Daoy (cell line): ENCODE measurements around the gene NOC4L. TPM values are rescaled to one million over a fixed set of nuclear protein-coding genes. Genes with fewer than 3 reads are reported as not detected.
"Not testable (repeated sequence)": the region's sequence is repeated elsewhere in the genome, so short reads cannot be mapped to it uniquely, and the experiment has no call there.

ENCODE experiments used
- DNase-seq: peaks from one replicate; pipeline ENCODE4 v3.0.0-alpha.2; 2015; ENCODE audit warnings: low read depth
- total RNA-seq: library from RNA; depleted of rRNA; stranded (reverse); fragments of >200 nt; shearing (Covaris generic); gene quantifications from 2 replicates; pipeline ENCODE4 v1.2.3, GENCODE V29; 2014

Gene NOC4L
- total RNA-seq, 1 experiment from 2014 or later: 14.2 TPM

- DNase-seq: no peak
Measured at GRCh38 chr12:132123970-132124765, 20.1 kb upstream of the NOC4L start.

DNA sequence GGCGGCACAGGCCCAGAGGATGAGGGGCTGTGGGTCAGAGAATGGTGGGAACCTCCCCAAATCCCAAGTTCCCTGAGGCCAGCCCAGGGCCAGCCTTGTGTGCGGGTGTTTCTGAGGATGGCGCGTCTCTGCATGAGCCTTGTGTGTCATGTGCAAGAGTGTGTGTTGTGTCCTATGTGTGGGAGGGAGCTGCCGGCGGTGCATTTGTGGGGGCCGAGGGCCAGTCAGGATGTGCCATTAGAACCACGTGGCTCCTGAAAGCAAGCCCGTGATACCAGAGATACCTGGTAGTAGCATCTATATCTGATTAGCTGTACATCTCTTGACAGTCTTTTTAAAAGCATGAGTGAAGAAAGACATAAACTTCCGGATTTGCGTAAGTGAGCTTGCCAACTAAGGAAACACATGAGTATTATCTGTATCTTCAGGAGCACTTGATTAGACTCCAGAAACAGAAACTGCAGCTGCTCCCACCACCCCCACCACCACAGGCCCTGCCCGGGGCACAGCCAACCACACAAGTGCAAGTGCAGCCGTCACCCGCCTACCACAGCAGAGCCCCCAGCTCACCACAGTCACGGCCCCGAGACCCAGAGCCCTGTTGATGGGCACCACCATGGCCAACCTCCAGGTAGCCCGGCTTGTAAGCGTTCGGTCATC lies 19.4 kb upstream of the NOC4L start:
- no peak for DNase-seq

GRCh38 chr12:132125736-132126135 lies 18.5 kb upstream of the NOC4L start:
- DNase-seq: no peak

GRCh38 chr12:132127041-132127440 lies 17.2 kb upstream of the NOC4L start:
- no peak for DNase-seq

GRCh38 chr12:132129007-132129406 lies 15.2 kb upstream of the NOC4L start:
- DNase-seq: no peak

DNA sequence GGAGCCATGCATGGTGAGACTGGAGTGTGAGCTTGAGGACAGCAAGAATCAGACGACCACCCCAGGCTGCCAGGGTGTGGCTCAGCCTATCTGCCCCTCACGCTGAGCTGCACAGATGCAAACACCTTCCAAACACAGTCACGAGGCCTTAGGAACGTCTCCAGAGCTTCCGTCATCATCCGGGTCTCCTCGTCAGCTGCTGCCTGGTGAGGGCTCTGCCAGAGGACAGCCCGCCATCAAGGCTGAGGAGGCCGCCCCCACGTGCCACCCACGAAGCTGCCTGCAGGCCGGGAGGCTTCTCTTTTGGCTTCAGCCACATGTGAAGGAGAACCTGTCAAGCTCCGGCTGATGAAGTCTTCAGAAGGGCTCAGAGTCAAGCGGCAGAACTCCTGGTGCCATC lies 13.6 kb upstream of the NOC4L start:
- no peak for DNase-seq

DNA sequence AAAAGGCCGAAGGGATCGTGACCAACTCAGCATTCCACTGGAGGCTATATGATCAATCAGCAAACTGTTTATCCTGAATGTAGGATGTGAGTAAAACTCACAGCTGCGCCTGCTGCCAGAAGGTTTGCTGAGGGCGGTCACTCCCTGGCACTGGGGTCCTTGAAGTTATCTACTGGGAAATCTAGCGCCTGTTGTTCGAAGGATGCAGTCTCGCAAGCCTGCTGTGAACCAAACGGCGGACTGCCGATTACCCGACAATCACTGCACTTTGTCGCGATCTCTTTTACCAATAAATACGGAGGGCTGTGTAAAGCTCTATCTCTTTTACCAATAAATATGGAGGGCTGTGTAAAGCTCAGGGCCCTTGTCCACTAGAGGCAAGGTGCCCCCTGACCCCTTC lies 13.0 kb upstream of the NOC4L start:
- no peak for DNase-seq

GRCh38 chr12:132131952-132132351 lies 12.3 kb upstream of the NOC4L start:
- DNase-seq: no peak

DNA sequence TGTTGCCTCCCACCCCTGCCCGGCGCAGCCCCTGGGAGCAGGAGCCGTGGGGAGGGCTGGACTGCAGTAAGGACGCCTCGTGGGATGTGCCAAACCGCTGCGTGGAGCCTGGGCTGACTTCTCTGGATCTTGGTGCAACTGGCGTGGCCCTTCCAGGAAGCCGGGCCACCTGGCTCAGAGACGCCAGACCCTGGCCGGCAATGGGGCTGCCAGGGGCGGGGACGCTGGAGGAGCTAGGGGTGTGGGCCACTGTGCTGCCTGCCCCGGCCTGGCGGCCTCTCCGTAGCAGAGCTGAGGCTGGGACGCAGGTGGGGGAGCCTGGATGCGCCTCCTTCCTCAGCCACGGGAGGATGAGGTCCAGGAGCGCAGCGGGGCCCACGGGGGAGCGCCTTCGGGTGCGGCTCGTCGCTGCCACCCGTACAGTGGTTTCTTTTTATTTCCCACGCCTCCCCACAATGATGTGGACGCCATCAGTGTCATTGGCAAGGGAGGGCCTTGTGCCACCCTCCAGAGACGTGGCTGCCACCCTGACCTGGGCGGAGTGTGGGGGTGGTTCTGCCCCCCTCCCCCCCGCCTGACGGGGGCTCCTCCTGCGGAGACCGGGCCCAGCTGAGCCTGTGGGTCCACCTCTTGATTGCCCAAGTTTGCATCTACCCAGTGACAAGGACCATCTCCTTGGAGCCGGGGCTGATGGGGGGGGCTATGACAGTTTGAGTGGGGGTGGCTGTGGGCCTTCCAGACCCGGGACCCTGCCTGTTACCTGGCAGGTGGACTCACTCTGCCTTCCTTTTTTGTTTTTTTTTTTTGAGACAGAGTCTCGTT lies 11.4 kb upstream of the NOC4L start:
- DNase-seq: no peak

GRCh38 chr12:132133952-132134652 lies 10.2 kb upstream of the NOC4L start:
- DNase-seq: no peak

DNA sequence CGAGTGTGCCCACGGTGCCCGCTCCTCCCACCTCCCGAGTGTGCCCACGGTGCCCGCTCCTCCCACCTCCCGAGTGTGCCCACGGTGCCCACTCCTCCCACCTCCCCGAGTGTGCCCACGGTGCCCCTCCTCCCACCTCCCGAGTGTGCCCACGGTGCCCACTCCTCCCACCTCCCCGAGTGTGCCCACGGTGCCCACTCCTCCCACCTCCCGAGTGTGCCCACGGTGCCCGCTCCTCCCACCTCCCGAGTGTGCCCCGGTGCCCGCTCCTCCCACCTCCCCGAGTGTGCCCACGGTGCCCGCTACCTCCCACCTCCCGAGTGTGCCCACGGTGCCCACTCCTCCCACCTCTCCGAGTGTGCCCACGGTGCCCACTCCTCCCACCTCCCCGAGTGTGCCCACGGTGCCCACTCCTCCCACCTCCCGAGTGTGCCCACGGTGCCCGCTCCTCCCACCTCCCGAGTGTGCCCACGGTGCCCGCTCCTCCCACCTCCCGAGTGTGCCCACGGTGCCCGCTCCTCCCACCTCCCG lies 9.5 kb upstream of the NOC4L start:
- DNase-seq: not testable (repeated sequence)

DNA sequence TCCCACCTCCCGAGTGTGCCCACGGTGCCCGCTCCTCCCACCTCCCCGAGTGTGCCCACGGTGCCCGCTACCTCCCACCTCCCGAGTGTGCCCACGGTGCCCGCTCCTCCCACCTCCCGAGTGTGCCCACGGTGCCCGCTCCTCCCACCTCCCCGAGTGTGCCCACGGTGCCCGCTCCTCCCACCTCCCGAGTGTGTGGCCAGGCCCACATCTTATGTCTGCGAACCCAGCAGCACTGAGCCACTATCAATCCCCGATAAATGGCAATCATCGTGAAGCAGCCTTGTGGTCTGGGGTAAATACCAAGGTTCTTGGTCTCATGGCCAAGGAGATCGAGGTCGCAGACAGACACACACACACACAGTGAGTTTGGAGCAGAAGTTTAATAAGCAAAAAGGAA lies 8.0 kb upstream of the NOC4L start:
- not testable (repeated sequence) for DNase-seq

DNA sequence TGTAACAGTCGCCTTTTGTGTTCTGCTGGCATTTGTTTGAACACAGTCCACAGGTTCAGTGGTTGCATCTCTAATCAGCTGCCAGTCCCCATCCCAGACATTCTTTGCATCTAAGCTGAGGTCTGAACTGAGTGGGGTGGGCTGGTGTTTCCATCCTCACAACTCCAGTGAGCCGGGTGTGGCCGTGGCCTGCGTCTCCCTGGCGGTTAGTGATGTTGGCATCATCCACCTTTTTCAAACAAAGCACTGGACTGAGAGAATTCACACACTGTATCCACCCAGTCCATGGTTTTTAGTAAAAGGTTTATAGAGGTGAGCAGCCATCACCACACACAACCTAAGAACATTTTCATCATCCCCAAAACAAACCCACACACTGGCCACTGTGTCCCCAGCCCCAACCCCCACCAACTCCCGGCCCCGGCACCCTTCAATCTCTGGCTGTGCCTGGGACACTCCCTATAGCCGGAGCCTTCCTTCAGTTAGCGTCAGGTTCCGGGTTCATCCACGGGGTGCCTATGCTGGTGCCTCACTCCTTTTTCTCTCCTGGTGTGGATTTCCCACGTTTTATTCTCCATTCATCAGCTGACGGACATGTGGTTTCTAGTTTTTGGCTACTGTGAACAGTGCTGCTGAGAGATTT lies 6.7 kb upstream of the NOC4L start:
- DNase-seq: no peak

DNA sequence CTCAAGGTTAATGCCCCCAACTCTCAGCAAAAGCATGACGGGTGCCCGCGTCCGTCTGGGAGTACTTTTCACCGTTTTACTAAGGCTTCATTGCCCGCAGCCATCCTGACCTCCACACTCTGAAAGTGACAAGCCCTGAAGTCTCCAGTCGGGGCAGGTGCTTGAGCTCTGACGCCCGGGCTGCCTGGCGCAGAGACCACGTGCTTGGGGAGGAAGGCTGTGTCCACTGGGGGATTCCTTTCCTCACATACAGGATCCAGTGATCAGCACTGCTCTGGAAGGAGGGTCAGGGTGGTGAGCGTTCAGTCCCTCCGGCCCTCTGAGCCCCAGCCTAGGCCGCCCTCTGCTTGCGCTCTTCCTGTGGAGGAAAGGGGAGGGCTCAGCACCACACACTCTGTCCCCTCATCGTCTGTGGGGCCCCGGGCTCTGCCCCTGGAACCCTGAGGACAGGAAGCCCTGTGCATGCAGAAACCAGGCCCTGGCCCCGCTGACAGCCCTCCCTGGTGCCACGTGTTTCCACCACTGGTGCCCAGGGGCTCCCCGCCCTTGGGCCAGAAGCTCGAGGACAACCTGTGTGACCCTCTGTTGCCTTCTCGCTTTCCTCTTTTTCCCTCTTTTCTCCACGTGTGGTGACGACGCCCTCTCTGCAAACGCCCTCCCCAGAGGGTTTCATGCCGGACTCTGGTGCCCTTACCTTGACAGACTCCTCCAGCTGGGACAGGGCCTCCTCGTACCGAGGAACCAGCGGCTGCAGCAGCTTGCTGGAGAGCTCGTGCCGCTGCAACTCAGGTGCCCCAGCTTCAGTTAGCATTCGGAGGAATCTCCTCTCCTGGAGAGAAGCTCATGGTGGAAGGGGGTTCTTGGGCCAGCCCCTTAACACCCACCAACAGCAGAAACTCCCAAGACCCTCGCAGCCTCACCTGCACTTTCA lies 5.1 kb upstream of the NOC4L start:
- no peak for DNase-seq

- DNase-seq: no peak
Measured at GRCh38 chr12:132139912-132140311, 4.3 kb upstream of the NOC4L start.

DNA sequence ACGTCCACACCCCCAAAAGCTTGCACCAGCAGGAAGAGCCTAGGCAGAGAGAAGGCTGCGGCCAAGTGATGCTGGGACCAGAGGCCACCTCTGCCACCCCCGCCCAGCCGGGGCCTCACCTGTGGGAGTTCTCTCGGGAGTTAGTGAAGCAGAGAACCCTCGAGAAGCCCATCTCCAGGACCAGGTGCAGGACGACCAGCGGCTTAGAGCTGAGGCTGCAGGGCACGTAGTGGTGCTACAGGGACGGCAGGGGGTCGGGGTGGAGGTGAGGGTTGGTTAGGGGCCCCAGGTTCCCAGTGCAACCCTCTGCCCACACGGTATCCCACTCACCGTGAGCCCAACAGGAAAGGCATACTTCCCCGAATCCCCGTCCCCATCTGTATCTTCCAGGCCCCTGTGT lies 3.8 kb upstream of the NOC4L start:
- no peak for DNase-seq

- DNase-seq: no peak
Measured at GRCh38 chr12:132140918-132141841, 3.1 kb upstream of the NOC4L start.

DNA sequence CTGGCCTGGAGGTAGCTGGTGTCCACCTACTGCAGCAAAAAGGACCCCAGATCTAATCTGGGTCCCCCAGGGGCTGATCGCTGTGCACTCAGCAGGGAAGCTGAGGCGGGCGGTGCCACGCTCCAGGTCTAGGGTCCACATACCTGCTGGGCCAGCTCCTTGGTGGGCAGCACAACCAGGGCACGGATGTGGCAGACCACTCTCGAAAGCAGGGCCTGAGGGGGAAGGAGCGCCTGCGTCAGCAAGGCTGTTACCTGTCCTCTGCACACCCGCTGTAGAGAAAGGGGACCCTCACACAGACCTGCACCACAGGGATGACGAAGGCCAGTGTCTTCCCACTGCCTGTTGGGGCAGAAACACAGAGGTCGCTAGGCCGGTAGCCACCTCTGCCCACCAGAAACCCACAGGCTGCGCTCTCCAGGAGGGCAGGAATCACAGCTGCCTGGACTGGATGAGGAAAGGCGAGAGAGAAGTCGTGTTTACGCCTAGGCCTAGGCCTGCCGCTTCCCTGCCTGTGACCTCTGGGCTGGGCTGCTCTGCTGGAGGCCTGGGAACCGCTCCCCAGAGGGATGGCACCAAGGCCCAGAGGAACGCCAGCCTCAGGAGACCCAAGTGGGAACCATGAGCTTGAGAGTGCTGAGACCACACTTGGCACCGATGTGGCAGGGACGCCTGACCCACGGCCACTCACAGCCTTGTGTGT lies 2.1 kb upstream of the NOC4L start:
- no peak for DNase-seq
